NCI-H510A (cell line): ENCODE measurements around the gene C14orf119.
A peak's percentile ranks its signal among the peaks of the same experiment; 100 is the strongest.

Experiments
- DNase-seq: peaks from one replicate; lab custom pipeline; 2025; lab: John Stamatoyannopoulos, UW

The C14orf119 gene

DNA sequence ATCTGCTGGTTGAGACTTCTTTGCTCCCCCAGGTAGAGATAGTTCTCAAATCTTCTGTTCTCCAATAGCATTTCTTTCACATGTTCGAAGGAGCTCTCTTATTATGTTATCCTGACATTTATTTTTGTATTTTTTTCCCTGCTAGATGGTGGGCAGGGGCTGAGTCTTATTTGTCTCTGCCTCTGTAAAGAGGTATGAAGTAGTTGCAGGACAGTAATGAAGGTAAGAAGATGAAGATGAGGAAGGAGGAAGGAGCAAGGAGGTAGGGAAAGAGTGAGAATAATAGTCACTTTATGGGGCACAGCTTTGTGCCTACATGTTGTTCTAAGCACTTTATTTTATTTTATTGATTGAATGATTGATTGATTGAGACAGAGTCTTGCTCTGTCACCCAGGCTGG lies 14.5 kb downstream of the C14orf119 start:
- DNase-seq, result no peak

DNA sequence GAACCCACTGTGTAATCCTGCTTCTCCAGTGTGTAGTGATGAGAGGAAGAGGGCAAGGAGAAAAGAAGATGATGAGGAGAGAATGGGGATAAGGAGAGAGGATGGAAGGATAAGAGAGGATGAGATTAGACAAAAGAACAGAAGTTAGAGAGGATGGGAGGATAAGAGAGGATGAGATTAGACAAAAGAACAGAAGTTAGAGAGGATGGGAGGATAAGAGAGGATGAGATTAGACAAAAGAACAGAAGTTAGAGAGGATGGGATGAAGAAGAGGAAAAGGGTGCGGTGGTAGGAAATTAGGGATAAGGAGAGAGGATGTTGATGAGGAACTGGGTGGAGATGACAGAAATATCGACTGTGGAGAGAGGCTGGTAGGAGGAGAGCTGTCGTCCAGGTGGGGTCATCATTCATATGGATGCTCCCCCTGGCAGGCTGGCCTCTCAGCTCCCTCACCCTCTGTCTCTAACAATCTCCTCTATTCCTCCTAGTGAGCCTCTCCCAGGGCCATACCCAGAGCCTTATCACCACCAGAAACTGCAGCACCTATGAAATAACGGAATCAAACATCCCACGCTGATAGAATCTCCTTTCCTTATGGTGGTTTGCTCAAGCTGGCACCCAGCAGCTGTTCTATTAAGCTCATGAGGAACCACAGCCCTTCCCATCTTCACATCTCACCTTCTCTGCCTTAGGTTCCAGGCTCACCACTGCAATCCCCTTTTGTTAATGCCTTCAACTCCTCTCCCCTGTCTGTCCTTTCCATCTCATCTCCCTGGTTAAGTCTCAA lies 15.5 kb downstream of the C14orf119 start:
- no peak for DNase-seq

DNA sequence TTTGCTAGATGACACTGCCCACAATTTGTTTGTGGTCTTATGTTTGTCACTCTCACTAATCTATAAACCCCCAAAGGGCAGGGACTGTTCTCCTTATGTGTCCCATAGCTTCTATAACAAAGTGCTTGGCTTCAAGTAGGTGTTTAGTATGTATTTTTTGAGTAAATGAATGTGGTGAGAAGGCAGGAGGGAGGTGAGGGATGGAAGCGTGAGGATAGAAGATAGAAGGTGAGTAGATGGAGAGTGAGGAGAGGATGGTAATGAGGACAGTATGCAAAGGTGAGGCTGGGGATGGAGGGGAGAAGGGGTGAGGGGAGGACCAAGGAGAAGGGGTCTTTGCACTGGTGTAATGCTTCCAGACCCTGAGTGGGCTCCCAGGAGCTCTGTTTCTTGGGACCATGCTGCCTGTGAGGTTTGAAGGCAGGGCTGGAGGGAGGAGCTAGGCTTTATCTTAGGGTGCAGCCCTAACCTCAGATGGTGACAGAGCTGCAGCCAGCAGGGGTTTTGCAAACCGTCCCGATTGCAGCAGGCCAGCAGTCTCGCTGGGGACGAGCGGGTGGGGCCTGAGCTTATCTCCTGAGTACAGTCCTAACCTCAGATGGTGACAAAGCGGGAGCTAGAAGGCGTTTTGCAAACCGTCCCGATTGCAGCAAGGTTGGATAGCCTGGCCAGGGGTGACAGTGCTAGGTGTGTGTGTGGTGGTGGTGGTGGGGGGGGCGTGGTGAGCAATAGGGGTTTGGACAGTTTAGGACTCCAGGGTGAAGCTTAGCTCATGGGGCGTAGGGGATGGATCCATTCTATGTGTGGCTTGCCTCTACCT lies 17.3 kb downstream of the C14orf119 start:
- DNase-seq, result no peak

DNA sequence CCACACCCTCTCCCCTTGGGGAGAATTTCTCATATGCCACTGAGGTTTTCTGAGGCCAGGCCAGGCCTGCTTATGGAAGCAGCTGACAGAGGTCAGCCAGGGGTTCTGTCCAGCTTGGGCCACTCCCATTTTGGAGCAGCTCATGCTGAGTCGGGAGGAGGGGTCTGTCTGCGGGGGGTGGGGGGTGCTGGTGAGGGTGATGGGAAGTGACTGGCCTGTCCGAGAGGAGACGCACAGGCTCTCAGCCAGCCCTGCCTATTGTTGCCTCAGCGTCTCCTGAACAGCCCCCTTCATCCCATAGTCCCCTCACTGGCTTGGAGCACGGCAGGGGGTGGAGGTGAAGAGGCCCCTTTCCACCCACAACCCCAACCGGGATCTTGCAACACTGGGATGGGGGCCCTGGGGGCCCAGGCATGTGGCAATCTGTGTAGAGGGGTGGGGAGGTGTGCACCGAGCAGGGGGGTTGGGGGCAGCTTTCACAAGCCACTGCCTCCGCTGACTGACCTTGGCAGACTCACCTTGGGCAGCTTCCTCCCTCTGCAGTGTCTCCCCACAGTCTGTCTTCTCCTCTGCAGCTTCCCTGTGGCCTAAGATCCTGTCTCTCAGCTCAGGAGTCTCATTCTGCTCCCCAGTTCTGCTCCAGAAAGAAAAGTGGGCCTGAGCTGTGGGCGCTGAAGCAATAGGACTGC lies 18.3 kb downstream of the C14orf119 start:
- no peak for DNase-seq

DNA sequence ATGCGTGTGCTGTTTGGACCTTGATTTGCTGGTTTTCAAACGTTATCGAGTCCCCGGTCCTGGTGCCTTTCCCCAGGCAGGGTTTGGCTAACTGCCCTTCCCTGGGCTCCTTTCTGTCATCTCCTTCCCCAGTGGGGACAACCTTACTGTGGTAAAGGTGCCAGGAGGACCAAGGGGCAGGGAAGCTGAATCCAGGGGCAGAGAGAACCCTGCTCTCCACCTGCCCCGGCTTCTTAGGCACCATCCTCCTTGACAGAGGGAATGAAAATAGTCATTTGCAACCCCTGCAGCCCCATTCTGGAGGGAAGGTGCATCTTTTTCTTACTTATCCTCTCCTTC lies 18.8 kb downstream of the C14orf119 start:
- DNase-seq, result no peak

DNA sequence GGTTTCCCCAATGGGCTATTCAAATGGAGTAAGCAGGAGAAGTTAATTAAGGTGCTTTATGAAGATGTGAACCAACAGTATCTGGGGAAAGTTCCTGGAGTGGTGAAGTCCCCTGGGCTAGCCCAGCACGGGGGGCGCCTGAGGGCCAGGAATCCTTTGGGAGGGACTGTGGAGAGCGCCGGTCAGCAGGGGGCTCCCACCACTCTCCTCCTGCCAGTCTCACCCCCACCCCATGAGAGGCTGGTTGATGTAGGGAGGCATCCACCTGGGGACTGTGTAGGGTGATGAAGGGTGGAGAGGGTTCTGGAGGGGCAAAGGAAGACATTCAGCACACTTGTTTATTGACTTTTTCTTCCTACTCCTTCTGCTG lies 19.3 kb downstream of the C14orf119 start:
- no peak for DNase-seq

DNA sequence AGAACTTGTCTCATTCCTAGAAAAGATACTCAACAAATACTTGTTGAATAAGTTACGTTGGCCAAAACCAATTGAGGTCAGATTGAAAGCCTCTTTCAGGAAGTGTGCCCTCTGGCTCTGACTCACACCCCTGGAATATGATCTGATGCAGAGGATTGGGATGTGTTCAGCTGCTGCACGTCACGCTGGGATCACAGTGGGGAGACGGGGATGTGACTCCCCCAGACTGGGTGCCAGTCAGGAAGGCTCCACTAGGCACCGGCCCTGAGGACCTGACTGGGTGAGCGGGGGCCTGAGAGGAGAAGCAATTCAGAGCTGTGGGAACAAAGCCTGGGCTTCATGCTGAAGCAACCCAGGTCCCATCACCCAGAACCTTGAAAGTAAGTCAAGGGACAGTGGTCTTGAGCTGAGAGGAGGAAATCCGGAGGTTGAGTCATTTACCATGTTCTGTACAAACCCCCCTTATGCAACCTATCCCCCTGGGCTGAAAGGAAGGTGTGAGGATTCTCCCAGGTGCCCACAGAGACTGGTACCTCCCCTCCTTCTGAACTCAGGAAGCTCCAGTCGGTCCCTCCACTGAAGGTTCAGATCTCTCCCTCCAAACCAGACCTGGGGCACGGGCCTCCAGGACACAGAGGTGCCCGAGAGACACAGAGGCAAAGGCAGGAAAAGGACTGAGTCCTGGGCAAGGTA lies 19.9 kb downstream of the C14orf119 start:
- no peak for DNase-seq

DNA sequence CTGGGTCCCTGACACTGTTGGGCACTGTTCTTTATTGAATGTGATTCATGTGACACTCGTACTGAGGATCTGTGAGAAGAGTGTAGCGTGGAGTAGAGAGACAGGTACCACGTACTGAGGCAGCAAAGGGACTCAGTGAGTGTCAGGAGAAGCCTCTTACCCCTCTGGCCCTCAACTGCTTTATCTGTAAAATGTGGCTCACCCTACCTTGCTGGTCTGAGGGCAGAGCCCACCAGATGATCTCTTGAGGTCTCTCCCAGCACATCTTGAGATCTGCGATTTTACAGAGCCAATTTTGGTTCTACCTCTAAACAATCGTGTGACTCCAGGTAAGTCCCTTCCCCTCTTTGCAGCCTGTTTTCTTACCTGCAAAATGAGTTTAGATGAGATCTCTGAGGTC lies 20.6 kb downstream of the C14orf119 start:
- no peak for DNase-seq

DNA sequence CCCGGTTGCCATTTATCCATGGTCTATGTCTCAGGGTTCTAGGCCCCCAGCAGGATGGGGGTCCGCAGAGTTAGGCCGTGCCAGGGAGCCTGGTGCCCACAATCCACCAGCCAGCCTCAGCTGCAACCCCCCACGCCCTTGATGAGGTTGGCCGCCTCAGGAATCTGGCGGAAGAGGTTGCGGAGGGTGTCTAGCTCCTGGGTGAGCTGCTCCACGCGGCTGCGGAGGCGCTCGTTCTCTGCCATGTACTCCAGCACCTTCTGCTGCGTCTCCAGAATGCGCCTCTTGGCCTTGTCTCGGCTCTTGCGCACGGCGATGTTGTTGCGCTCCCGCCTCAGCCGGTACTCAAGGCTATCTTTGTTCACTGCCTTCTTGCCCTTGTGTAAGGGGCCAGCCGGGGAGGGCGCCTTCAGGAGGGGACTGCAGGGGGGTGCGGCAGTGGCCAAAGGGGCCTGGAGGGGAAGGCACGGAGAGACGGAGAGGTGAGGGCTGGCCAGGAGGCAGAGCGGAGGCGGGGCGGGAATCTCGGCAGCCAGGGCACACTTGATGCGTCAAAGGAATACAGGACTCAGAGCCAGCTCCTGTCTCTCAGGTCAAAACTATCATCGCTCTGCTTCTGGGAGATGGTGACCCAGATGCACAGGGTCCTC lies 22.2 kb downstream of the C14orf119 start:
- DNase-seq, result no peak

DNA sequence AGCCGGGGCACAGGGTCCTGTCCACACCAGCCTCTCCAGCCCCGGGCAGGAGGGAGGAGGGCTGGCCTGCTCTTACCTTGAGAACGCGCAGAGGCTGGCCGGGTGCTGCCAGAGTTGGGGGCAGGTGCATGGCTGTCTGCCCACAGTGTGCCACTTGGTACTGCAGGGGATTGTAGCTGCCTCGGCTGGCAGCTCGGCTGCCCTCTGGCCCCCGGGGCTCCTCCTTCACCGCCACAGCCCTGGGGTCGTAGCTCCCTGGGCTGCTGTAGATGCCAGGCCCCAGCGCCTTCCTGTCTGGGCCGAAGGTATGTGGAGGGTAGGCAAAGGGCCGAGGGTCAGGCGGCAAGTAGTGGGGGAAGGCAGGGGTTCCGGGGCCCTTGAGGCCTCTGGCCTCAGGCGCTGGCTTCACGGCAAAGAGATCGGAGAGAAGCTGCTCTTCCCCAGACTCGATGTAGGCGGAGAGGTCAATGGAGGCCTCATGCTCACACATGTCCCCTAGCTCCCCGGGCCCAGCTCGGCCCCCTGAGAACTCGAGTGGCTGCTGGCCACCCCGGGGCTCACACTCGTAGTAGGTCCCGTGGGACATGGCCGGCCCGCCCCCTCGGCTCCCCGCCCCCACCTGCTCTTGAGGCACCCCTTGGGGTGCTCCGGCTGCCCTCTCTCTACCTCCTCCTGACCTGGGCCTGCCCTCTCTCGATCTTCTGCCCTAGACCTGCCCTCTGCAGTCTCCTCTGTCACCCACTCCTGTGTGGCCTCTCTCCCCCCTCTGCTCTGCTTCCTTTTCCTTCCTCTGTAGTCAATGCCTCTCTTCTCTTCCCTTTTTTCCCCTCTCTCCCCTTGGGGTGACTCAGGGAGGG lies 23.4 kb downstream of the C14orf119 start, which contains the start of gene CEBPE:
Gene CEBPE, minus strand, starts transcription at position 750 of the 857 bp plus-strand sequence. Its CDS starts 164 bp downstream, at position 586.
- DNase-seq, result no peak

DNA sequence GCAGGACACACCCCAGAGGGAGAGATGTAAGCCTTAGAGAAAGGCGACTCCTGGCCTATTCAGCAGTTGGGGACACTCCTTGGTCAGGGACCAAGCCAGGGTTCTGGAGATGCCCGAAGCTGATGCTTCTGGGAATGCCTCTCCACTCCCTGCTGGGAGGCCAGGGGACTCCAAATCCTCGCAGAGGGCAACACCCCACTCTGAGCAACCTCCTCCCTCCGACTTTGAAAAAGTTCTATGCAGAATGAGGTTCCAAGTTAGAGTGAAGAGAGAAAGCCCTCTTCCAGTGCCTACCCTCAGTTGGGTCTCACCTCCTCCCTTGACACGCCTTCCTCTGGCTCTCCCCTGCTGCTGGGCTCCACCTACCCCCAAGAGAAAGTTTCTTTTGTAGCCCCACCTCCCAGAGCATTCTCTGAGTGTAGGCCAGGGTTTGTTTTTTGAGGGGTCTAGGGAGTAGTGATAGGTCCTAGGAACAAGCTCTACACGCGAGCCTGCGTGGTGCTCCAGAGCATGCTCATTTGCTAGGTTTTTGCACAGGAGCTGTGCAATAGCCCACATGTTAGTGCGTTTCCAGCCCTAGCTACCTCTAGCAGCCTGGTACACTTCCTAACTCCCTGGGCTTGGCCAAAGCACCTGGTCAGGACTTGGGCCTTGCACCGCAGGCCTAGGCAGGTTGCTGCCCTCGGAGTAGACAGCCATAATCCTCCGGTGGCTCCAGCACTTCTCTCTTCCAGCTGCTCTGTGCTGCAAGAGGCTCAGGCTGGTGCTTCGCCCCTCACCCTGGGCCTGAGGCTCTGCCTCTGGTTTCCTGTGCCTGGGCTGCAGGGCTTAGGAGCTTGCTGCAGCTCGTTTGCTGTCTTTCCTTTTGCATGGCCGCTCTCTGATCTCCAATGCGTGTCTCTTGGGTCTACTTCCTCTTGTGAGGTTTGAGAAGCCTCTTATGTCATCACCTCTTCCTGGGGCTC lies 24.3 kb downstream of the C14orf119 start:
- DNase-seq, result no peak

DNA sequence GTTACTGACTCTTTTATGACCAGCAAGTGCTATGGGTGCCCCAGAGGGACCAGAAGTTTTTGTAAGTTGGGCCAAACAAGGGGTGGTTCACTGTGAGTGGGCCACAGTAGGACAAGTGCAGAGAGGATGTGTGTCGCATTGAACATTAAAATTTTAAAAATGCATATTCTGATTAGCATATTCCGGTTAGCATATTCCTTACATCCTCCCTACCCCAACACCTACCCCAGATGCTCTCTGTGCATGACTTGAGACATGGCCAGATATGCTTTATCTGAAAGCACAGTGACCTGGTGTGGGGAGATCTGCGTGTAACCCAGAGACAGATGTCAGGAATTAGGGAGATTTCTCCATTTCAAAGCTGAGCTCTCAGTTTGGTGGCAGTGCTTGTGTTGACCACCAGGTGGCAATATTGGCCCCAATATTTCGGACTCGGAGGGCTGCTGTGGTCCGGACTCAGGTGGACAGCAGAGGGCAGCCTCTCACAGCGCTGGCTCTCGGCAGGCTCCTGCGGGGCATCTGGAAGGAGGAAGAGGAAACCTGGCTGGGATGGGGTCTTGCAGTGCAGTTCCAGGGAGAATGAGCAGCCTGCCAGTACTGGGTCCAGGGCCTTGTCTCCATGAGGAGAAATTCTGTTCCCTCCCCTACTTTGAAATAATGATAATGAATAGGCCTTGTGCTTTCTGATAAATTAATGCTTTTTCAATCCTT lies 25.4 kb downstream of the C14orf119 start:
- DNase-seq, result peak; percentile 26

DNA sequence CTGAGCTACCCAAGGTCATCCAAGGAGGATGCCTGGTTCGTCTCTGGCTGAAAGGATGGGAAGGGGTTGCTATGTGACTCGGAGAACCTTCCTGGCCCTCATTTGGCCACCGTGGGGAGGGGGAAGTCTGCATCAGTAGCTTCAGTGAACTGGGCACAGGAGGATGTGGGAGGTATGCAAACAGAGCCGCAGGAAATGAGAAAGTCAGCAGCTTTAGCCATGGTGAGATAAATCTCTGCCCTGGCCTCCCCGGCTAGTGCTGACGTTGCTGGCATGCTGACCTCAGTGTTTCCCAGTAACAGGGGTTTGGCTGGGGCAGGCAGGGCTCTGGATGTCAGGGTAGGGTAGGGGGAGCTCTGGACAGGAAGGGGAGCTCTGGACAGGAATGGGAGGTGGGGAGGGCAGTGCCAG lies 26.1 kb downstream of the C14orf119 start:
- DNase-seq, result no peak

DNA sequence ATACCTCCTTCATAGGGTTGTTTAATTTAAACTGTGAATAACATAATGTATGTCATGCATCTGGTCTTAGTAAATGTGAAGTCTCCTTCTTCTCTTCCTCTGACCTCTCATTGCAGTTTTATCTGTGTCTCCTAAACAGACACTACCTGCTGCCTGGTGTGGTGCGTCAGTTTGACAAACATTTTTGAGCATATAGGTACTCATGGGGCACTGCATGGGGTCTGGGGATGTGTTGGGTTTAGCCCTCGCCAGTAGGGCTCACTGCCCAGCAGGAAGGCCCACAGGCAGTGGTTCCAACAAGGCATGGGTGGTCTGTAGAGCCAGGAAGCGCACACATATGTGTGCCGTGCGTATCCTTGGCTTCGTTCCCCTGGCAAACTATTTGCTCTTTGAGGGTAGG lies 26.8 kb downstream of the C14orf119 start:
- DNase-seq, result no peak

DNA sequence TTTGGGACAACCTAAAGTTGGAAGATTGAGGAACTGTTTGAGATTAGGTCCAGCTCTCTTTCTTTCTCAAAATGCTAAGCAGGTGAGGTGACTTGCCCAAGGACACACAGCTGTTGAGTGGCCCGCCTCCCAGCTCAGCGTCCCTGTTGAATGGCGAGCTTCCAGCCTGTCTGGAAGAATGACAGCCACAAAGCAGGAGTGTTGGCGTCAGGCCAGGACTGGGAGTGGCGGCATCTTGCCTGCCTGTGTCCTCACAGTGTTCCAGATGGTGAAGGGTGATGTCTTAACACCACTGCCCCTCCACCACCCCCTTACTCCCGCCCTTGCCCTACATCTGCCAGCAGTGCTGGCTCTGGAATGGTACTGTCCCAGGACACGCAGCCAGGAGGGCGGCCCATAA lies 28.1 kb downstream of the C14orf119 start:
- no peak for DNase-seq

DNA sequence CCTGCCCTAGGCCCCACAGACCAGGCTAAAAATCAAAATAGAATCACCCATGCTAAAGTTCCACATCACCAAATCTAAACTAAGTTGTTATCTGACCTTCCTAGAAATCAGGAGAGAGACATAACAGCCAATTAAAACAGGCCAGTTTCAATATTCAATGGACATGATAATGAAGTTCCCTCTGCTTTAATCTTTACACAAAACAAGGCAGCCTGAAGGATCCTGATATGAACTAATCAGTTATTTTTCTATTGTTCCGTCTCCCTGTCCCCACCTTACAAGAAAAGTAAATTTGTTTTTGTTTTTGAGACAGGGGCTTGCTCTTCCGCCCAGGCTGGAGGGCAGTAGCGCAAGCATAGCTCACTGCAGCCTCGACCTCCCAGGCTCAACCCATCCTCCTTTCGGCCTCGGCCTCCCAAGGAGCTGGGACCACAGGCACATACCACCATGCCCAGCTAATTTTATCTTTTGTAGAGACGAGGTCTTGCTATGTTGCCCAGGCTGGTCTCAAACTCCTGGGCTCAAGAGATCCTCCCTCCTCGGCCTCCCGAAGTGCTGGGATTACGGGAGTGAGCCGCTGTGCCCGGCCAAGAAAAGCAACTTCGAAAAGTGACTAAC lies 29.1 kb downstream of the C14orf119 start:
- DNase-seq, result no peak

DNA sequence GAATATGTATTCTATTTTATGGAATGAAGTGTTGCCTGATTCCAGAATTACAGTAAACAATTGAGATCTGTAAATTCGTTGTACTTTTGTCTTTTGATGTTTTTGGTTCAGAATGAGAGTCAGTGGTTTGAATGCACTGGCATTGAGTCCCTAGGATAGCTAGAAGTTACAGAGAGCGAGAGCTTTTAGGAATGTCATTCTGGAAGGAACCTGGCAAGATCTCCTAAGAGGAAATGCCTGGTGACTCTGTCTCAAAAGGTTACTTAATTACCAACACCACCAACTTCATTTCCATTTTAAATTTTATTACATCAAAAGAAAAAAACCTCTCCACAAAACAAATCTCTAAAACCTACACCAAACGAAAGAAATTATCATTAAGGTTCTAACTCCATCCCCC lies 29.7 kb downstream of the C14orf119 start:
- DNase-seq, result no peak

DNA sequence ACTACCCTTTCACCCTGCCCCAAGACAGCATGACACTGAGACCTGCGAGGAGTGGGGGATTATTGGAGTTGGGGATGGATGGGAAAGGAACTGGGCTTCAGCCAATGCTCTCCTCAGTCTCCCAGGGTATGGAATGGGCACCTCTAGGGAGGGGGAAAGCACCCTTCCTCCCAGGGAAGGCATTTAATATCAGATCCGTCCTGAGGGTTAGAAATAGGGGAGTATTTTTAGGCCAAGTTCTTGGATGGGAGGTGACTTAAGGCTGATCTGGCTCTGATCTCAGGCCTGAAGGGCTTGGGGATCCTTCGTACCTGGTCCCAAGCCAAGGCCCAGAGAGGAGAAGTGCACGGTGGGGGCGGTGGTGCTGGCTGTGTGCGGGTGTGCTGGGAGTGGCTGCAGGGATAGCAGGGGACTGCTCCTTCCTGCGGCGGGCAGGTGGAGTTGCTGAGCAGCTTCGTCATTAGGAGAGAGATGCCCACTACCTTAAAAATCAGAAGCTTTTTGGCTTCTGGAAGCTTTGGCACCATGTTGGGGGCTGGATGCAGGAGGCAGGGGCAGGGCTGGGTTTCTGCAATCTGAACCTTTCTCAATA lies 30.7 kb downstream of the C14orf119 start:
- no peak for DNase-seq
